HG02885 (cell line): Measurements from ENCODE around the gene MLN.

Source experiments
- ATAC-seq: cut with Tn5 transposase; IDR thresholded peaks from one replicate; pipeline ENCODE4 v1.9.1; 2021; ENCODE audit warnings: mild to moderate bottlenecking; ENCODE audit not compliant: unreplicated experiment, poor library complexity

The MLN gene

DNA sequence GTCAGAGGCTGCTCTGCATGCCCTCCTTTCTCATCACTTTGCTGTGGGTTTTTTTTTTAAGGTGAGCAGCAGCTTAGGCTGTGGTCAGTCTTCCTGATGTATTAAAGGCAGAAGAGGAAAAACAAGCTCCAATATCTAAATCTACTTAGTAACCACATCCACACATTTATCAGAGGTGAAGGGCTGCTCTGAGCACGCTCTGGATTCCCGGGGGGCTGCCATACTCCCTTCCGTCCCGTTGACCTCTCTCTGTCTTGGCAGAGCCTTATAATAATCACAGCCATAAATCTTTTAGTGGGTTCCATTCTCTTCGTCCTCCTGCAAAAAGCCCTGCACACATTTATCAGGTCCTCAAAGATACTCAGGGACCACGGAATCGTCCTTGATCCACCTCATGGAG is 12.2 kb downstream of the MLN start:
- no peak for ATAC-seq

DNA sequence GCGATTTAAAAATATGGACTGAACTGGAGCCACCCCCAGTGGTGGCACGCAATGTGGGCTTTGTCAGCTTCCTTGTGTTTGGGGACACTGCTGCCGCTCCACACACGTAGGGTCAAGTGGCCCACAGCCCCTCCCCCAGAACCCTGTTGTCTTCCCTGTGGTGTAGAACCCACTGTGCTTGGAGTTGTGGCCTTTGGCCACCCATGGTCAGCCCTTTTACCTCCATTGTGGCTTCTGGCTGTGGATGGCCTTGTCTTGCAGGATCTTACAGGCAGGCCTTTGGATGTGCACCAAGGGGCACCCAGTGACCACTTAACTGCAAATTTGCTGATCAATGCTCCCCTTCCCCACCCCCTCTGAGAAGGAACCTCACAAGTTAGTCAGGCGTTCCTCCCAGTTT is 12.9 kb downstream of the MLN start:
- ATAC-seq, result no peak

DNA sequence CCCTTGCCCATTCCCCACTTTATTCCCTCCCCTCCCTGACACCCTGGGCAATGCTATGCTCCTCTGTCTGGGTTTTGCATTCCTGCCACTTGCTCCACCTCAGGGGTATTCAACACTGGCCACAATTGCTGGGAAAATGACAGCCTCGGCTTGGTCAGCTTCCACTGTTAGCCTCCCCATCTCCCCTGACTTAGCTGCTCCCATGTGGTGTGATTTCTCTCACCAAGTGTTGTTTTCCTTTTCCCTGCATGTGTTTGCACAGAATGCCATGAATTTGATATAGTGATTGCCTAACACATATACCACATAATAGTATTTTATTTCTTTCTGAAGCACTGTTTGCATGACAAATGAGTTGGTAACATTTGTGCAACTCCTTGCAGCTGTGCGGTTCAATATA is 13.4 kb downstream of the MLN start:
- no peak for ATAC-seq

DNA sequence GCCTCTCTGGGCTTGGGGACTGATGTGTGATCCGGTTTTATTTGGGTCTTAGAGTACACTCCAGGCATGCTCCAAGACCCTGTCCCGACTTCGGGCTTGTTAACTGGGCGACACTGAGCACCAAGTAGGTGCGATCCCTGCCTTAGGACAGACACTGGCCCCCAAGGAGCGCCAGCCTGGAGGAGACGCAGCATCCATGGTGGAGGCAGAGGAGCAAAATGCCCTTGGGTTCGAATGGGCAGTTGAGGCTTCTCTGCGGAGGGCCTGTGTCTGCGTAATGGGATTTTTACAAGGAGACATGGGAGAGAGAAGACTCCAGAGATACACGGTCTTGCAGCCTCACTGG is 14.3 kb downstream of the MLN start:
- ATAC-seq, result no peak

DNA sequence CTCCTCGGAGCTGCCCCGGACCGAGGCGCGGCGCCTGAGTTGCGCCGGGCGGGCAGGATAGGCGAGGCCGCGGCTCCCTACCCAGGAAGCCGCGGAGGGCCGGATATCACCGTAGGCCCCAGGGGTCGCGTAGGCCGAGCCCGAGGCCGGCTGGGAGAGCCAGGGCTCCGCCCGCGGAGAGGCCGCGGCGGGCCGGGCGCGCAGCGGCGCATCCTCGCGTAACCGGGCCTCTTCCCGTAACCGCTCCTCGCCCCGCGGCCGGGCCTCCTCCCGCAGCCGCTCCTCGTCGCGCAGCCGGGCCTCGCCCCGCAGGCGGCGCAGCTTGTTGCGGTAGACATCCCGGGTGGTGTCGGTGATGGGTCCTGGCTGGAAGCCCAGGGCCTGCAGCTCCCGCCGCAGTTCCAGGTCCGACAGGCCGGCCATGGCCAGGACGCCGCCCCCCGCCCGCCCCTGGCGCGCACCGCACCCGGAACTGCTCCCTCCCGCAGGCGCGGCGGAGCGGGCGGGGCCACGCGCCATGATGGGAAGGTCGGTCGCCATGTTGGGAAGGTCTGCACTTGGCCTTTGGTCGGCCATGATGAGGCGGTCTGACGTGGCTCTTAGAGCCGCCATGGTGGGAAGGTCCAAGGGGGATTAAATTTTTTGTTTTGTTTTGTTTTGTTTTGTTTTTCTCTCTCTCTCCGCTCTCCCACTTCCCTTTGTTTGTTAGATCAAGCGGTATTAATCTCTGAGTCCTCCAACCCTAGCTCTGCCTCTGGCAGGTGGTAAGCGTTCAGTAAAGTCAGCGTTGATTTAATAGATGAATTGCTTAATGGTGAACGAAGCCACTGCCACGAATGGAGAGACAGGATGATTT is 14.9 kb downstream of the MLN start, which contains the start of gene LEMD2:
Gene LEMD2 (minus strand): TSS at position 437 of the 856 bp plus-strand sequence. CDS start 14 bp downstream, at position 423.
- ATAC-seq, result peak; percentile 89

DNA sequence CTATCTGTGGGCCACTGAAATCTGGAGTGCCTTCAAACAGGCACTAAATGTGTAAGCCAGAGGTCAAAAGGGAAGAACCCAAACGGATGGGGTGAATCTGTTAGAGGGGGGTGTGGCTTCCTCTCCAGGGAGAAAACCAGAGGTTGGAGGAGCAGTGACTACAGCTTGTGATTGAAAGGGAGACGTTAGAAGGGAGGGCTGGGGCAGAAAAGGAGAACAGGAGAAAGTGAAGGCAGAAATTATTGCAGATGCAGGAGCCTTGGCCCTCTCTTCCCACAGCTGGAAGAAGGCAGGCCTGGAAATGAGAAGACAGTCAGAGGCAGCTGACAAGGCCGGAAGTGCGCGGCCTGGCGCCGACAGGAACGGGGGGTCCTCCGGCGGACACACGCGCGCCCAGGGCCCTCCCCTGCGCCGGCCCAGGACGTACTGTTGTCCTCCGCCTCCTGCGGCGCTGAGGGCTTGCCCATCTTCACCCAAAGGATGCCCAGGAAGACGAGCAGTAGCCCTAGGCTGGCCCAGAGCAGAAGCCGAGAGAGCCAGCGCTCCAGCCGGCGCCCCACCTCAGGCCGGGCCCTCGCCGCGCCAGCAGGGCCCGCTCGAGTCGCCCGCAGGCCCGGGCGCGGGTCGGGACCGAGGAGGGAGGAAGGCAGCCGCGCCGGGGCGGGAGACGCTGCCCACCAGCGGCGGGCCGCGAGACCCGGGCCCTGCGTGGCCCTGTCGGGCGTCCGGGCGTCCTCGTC is 15.7 kb downstream of the MLN start:
- ATAC-seq, result peak; percentile 56

DNA sequence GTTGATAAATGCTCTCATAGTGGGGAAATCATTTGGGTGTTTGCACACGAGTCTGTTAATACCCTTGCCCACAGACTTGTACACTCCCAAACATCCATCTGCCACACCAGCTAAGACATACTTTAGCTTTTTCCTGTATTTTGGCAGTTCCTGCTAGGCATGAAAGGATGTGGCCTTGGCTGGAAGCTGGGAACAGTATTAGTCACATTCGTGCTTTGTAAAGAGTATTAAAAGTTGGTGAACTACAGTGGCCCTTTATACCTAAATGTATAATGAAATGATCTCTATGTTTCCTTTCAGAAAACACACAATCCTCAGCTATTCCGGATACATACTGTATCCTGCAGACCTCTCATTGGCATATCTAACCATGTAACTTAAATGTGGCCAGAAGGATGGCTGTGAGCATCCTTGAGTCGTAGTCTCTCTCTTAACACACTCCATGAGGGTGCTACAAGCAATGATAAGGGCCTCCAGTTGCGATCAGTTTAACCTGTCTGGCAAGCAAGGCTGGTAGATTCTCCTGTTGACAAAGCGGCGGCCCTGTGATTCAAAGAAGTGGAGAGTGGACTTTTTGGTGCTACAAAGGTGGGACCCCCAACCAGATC is 16.4 kb downstream of the MLN start:
- ATAC-seq, result no peak

DNA sequence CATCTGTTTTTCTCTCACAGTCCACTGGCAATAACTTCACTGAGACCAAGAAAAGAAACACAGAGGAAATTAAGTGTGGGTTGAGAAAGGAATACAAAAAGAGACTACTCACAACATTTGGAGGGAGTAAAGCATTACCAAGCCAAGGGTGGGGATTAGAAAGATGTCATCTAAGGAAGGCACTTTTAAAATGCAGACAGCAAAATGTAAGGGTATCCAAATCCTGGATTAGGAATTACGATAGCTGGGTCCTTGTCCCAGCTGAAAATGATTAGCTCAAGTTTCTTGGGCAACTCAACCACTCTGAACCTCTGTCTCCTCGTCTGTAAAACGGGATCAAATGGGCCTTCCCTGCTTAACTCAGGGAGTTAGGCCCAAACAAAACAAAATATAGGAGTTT is 17.1 kb downstream of the MLN start:
- no peak for ATAC-seq

DNA sequence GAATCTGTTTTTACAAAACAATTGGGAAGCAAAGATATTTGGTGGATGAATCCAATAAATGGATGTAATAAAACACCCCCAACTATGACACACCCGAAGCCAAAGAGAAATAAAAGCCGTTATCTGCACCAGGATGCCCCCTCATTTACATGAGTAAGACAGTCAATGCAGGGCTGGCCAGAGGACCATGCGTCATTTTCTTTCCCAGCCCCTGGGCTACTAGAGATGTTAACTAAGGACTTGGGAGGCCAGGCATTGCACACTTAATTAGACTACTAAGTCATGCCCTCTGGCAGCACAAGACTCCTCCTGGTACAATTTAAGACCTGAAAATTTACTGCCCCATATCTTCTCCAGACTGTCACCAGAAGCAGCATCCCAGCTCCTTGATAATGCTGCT is 18.0 kb downstream of the MLN start:
- ATAC-seq, result no peak

DNA sequence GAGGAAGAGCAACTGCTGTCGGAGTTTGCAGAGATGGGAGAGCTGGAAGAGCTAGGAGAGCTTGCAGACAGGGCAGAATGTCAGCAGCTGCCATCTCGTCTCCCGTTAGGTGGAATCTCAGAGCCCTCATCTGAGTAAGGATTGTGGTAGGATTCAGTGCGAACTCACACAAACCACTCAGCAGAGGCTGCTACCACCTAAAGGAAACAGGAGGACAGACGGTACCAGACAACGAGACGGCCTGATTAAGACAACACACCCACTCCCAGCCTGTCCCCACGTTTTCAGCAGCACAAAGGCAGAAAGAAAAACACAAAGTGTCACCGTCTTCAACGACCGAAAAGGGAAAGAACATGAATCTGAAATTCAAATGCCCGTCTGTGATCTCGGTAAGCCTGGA is 19.0 kb downstream of the MLN start:
- no peak for ATAC-seq

DNA sequence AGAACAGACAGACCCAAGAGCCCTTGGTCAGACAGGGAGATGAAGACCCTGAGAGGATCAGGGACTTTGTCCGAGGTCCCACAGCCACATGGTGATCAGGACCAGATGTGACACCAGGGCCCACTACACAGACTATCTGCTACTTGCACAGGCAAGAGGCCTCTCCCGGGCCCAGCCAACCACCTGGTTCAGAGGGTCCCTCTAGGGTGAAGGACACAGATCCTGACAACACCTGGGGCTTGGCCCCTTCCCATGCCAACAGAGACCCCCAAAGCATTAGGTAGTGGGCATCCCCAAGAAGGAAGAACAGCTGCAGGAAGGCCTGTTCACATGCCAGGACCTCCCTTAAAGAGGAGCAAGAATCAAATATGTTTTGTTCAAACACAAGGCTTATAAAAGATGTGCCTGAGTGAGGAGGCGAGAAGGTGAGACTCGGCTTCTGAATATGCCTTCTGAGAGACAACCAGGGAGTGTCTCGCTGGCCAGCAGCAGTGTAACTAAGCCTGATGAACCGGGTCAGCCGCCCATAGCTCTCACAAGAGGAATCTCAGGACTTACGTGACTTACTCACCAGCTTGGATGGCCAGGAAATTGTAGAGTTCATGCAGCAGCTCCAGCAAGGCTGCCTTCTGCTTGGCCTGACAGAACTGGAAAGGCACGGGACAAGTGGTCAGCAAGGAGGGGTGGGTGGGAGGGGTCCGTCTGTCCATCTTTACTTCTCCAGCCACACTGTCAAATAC is 19.9 kb downstream of the MLN start:
- ATAC-seq, result no peak

DNA sequence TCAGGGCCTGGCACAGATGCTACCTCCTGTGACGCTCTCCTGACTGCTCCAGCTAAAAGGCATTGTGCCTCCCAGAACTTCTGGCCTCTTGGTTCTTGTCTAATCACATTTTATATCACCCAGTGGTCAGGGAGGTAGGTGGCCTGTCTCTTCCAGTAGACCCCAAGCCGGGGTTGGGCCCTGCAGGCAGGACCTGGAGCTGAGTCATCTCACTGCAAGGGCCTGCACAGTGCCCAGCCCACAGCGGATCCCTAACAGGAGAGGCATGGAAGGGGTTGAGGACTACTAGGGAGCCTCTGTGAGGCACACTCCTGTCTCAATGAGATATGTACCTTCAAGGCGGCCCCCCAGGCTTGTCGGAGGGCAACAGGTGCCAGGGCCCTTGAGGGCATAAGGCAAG is 21.2 kb downstream of the MLN start:
- ATAC-seq, result no peak

DNA sequence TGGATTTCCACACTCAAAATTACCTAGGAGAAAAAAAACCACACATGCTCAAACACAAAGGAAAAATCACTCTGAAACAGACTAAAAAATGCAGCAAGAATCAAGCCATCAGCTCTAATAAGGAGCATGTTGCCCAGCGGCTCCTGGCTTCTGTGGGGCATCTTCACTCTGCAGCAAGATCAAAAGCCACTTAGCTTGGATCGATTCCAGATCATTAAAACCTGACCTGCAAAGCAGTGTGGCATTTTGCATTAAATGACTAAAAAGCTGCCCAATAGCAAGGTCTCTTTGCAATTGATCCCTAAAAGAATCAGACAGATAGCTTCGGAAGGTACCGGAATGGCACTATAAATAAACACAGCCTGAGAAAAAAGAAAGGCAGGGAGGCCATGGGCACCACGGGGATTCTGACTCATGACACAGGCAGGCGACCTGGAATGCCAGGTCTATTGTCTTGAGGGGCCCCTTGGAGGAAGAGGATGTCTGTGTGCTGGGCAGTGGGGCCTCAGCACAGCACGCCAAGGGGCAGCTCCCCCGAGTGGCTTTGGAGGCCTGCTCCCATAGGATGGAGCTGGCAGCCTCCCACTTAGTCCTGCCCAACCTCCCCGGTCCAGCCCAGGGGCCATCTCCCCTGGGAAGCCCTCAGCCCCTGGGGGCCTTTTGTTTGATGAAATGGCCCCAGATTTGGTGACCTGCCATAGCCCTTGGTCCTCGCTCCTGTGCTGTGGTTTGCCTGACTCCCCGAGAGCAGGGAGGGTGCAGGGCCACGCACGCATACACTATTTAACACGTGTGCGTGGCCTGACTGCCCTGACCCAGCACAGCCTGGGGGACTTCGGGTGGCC is 22.4 kb downstream of the MLN start:
- no peak for ATAC-seq

DNA sequence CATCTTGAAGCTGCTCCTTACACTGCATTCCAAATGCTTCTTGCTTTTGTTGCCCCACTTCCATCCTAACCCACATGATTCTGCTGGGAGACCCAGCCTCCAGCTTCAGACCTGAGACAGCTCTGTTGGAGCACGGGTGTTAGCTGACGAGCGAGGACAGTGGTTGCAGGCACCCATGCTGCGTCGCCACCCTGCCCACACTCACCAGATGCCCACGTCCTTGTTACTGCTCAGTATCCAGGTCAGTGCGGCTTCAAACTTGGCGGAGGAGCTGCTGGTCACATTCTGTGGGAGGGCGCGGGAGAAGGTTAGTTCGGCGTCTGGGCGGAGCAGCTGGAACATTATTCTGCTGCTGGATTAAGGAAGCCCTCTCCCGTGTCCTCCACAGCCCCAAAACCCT is 23.9 kb downstream of the MLN start:
- no peak for ATAC-seq

DNA sequence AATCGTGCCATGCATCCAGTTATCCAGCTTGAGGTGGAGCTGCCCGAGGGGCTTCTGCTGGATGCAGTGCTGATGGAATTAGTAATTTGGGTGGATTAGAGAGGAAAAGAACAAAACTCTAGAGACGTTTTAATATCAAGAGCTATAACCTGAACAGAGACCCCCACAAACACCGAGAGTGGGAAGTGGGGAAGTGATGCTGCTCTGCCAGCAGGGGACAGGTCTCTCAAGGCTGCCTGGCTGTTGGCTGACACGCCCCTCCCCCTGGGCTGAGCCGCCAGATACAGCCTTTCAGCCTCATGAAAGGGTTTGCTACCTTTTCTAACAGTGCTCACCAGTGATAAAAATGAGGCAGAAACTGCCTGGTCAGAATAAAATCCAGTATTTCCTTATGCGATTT is 24.5 kb downstream of the MLN start:
- ATAC-seq, result no peak

DNA sequence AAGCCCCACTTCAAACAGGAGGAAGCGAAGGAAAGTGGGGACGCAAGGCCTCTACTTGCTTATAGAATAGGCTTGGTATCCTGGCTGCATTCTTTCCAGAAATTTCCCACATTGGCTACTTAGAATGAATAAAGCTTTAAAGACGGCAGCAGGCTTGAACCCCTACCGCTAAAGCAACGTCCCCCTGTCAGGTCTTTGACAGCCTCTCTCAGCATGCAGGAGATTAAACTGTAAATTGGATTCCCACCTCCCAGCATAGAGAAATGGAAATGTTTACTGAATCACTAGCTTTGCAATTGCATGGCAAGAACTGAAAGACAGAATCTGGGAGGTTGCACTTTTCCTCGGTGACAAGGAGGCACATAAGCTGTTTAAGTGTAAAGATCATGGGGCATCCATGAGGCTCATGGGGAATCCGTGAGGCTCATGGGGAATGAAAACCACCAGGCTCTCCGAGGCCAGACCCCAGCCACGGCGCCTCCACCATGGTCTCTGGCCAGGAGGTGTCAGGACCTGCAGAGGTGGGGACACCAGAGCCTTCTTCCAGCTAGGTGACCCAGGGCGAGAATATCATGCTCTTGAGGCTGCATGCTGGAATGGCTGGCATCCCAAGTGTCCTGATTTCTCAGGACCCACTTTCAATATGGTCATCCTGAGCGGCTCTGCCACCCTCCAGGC is 25.2 kb downstream of the MLN start:
- ATAC-seq, result no peak

DNA sequence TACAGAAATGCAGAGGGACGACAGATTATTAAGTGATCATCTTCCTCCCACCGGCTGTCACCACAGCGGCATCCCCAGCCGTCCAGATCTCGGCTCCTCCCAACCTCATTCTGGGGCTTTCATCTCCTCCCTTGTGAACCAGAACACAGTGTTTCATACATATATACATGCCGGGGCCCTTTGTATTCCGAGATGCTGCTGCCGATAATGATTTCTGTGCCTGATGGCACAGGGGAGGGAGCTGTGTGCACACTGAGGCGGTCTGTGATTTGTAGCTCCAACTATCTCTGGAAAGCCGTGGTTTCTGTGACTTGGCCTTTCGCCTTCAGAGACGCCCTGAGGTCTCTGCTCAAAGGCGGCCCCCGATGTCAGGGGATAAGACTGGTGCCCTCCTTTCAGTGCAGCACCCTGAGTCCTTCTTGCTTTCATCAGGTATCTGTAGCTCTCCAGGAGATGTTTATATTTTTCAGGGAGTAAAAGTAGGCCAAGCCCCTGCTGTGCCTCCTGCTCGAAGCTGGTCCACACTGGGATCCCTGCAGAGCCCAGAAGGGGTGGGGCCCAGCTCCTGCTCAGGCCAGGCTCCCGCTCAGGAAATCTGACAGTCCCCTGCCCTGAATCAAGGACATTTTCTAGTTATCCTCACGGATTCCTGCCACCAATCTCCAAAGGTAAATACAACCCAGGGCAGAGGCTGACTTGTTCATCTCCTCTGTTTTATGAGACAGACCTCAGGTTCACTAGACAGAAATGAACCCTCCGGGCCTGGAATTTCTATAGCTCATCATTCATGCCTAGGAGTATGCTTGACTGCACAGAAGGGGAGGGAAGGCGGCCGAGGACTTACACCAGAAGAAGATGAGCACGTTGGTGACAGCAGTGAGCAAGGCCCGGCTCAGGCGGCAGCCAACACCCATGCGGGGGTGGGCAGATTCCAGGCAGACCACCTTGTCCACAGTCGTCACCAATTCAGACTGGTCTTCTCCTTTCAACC is 26.1 kb downstream of the MLN start:
- no peak for ATAC-seq

DNA sequence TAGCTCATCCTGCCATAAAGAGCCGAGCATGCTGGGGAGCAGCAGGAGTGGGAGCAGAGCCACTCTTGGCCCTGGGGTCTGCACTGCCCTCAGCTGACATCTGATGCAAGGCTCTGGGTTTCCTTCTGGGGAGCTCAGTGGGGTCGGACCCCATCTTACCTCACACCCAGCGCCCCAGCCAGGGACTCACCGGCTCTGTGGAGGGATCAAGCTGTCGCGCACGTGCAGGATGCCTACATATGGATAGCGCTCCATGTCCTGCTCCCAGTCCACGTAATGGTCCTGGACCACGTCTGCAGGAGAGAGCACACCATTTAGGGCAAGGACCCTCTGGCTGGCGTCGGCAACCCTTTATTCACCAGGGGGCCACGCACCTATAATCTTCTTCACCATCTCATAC is 27.0 kb downstream of the MLN start:
- ATAC-seq, result no peak
